ENCODE measurements around the gene AKAP10.

GRCh38 chr17:19886116-19886515 lies 91.5 kb downstream of the AKAP10 start:
- TF ChIP-seq CTCF (IDR thresholded peaks at IDR 0.05): no peak
- no peak for TF ChIP-seq POLR2A (IDR thresholded peaks at IDR 0.05)
- TF ChIP-seq EP300 (IDR thresholded peaks at IDR 0.05; ENCODE audit: low read depth): no peak
- no peak for TF ChIP-seq POLR2AphosphoS5 (IDR thresholded peaks at IDR 0.05)
